Right ventricle myocardium inferior (tissue), 1 donor: ENCODE measurements around the gene RPS27A. TPM values are rescaled to one million over a fixed set of nuclear protein-coding genes. Genes with fewer than 3 reads are reported as not detected.
A peak's percentile ranks its signal among the peaks of the same experiment; 100 is the strongest.
"Not testable (repeated sequence)": the region's sequence is repeated elsewhere in the genome, so short reads cannot be mapped to it uniquely, and the experiment has no call there.

ENCODE experiments used
- ATAC-seq: fragments of 200-7000 bp; cut with Tn5 transposase; one replicate; pipeline ENCODE4 v1.9.1; 2020; ENCODE audit warnings: mild to moderate bottlenecking, moderate library complexity
- DNase-seq: peaks from one replicate; pipeline ENCODE4 v3.0.0; 2021; ENCODE audit errors: missing footprints
- intact Hi-C: fragments of 100-400 bp; cut with DNase I; formaldehyde crosslinking; loops from one replicate; pipeline ENCODE4 v1.11.0; 2022
- long read RNA-seq: library from polyadenylated mRNA; unstranded; transcript quantifications from one replicate; pipeline ENCODE4 v2.0.0, GENCODE V29; 2021
- total RNA-seq: library from RNA; stranded (reverse); fragmentation: NEBNext Ultra II Directional; extraction: Animal tissue kit (Norgen Biotek cat#: 25700); gene quantifications from one replicate; pipeline ENCODE4 v1.2.1, GENCODE V29; 2021
- donor health status: DM: no; HTN: yes; CAD: no; lungs with severe emphysema.

The RPS27A gene
- total RNA-seq: 472 TPM
- long read RNA-seq, transcript RPS27A-203 (5 exons, 796 nt): minor isoform, 15 of 259 reads
- long read RNA-seq, transcript RPS27A-201 (6 exons, 1,071 nt): major isoform, 241 of 259 reads
- long read RNA-seq, partial matches to known transcripts: 3 of 259 reads
- long read RNA-seq, other reads (novel, unspliced or antisense): 0 of 259 reads

GRCh38 chr2:55232084-55232862 is at the start of gene RPS27A, which contains the start of gene CLHC1:
RPS27A (plus strand) TSS chr2:55232688; CDS start chr2:55232825, 137 bp downstream.
CLHC1 (minus strand) TSS chr2:55232293; CDS start chr2:55222411, 9,882 bp downstream.
- ATAC-seq: peak; percentile 97
- intact Hi-C loops: loop anchor here (5.0 kb wide), 1 partner anchor 35 kb away; the partner anchor contains the start of gene MTIF2
- peak; percentile 92 for DNase-seq

- DNase-seq, ATAC-seq, intact Hi-C loops: not testable (repeated sequence)
These were observed 45.7 kb upstream of the RPS27A start for GRCh38 chr2:55186837-55187236.

- intact Hi-C loops, ATAC-seq, DNase-seq: not testable (repeated sequence)
These were observed 40.6 kb upstream of the RPS27A start for GRCh38 chr2:55191888-55192287.

- no peak for ATAC-seq
- intact Hi-C loops: no loop called here
These were observed 36.0 kb upstream of the RPS27A start for GRCh38 chr2:55196526-55196925.

GRCh38 chr2:55200416-55200815 is 32.1 kb upstream of the RPS27A start:
- intact Hi-C loops: no loop called here
- no peak for ATAC-seq

More at GRCh38 chr2:55196526-55196925, 36.0 kb upstream of the RPS27A start:
- DNase-seq: no peak

GRCh38 chr2:55204536-55204935 is 28.0 kb upstream of the RPS27A start:
- ATAC-seq: no peak
- no peak for DNase-seq
- intact Hi-C loops: no loop called here

More at GRCh38 chr2:55200416-55200815, 32.1 kb upstream of the RPS27A start:
- DNase-seq: no peak

- DNase-seq (no peak), ATAC-seq (no peak)
- intact Hi-C loops: no loop called here
These were observed 27.5 kb upstream of the RPS27A start for GRCh38 chr2:55204950-55205349.

- DNase-seq (no peak), ATAC-seq (no peak)
- intact Hi-C loops: no loop called here
These were observed 18.7 kb upstream of the RPS27A start for GRCh38 chr2:55213822-55214221.

GRCh38 chr2:55223958-55224760 is 8.3 kb upstream of the RPS27A start:
- peak; percentile 69 for DNase-seq
- ATAC-seq: peak; percentile 21
- intact Hi-C loops: no loop called here

GRCh38 chr2:55224761-55225261 is 7.7 kb upstream of the RPS27A start:
- DNase-seq (peak; percentile 76), ATAC-seq (peak; percentile 30)
- intact Hi-C loops: no loop called here

GRCh38 chr2:55225481-55226020 is 6.9 kb upstream of the RPS27A start:
- DNase-seq: no peak
- intact Hi-C loops: no loop called here
- ATAC-seq: no peak

GRCh38 chr2:55227437-55228225 is 4.9 kb upstream of the RPS27A start:
- DNase-seq, intact Hi-C loops, ATAC-seq: not testable (repeated sequence)

GRCh38 chr2:55228226-55228563 is 4.3 kb upstream of the RPS27A start:
- DNase-seq (no peak), ATAC-seq (no peak)
- intact Hi-C loops: no loop called here

GRCh38 chr2:55229221-55229620 is 3.3 kb upstream of the RPS27A start:
- no peak for DNase-seq
- intact Hi-C loops: no loop called here
- ATAC-seq: no peak

- DNase-seq (no peak), ATAC-seq (no peak)
- intact Hi-C loops: loop anchor here (5.0 kb wide), 1 partner anchor 37 kb away; the partner anchor contains the start of gene MTIF2
These were observed 1.9 kb upstream of the RPS27A start for GRCh38 chr2:55230551-55230950.

GRCh38 chr2:55231546-55232083 is 873 bp upstream of the RPS27A start:
- ATAC-seq: no peak
- no peak for DNase-seq
- intact Hi-C loops: loop anchor here (5.0 kb wide), 1 partner anchor 36 kb away; the partner anchor contains the start of gene MTIF2

- ATAC-seq (peak; percentile 15), DNase-seq (peak; percentile 61)
- intact Hi-C loops: loop anchor here (5.0 kb wide), 1 partner anchor 34 kb away; the partner anchor contains the start of gene MTIF2
These were observed 572 bp downstream of the RPS27A start for GRCh38 chr2:55232863-55233657.
